Stimulated activated CD8-positive, alpha-beta memory T cell treated with anti-CD3 and anti-CD28 coated beads, Interleukin-7, amount 100 ng/mL, for 4 hours (primary cell): ENCODE results near the gene MAP4K2.
A peak's percentile ranks its signal among the peaks of the same experiment; 100 is the strongest.
"Not testable (repeated sequence)": the region's sequence is repeated elsewhere in the genome, so short reads cannot be mapped to it uniquely, and the experiment has no call there.

Source experiments
- DNase-seq, 2 donors: peaks; one replicate each; pipeline ENCODE4 v3.0.0-alpha.2; 2020; ENCODE audit warnings: low read depth in 2 of 2

Gene MAP4K2

DNA sequence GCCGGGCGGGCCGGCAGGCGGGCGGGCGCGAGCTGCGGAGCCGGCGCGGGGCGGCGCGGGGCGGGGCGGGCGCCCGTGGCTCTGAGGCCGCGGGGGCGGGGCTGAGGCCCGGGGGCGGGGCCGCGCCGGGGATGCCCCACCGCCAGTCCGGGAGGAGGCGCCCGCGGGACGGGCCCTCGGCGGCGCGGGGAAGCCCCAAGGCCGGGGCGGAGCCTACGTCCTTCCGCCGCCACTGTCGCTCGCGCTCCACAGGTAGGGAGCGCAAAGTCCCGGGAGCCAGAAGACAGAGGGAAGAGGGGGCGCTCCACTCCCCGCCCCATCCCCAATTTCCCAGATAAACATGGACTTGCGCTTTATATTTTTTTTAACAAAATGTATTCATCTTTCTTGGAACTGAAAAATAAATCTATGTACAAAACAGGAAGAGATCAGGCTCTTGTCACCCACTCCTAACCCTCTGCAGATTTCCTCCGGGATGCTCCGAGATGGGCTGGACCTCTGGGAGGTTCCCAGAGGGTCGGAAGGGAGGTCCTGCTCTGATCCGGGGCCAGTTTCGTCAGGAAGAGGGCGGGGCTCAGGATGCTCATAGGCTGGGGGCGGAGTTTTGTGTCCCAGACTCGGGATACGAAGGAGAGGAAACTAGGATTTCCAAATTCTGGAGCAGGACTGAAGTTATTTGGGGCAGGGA lies at the start of gene MAP4K2:
Gene MAP4K2 (minus strand): TSS at position 57 of the 688 bp plus-strand sequence. CDS start 65 bp downstream, outside the sequence.
- DNase-seq = peak; percentile 56 to 84

DNA sequence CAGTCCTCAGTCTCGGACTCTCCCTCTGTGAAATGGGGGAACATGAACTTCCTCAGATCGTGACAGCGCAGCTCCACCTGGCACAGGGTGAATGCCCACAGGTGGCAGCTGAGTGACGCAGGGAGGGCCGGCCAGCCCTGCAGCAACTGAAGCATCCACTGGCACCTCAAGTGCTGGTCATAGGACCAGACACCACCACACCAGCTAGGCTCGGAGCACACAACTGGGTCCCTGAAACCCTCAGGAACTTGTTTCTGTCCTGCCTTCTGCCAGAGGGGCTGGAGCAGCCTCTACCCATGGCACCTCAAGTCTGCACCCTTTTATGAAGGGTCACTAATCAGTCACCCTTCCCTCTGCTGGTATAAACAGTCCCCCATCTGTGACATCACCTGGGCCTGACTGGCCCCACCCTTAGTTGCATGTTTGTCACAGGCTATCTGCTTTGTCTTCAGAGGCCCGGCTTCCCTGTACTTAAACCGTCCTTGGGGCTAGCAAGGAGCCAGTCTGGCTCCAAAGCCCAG lies 48.9 kb upstream of the MAP4K2 start:
- DNase-seq = no peak

DNA sequence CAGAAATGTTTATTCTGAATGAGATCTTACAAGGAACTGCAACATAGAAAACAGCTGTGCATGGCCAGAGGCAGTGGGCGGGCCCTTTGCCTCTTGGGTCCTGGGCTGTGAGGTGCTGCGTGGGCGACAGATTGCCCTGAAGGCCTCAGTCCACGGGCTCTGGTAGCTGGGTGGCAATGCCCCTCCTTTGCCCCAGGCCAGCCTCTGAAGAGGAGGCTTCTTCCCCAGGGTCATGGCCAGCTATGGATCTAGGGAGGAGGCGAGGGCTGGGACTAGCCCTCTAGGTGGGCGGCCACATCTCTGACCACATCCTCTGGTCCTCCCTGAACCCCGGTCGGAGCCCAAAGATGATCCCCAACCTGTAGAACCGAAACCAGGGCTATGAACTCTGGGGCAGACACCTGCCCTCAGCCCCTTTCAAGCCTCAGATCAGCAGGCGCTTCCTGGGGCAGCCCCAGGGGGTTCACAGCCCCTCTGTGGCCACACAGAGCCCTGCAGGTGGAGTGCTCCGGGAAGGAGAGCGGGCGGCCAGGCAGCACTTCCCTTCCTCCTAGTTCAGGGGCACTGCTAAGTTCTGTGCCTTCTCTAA lies 48.1 kb upstream of the MAP4K2 start:
- DNase-seq = no peak

DNA sequence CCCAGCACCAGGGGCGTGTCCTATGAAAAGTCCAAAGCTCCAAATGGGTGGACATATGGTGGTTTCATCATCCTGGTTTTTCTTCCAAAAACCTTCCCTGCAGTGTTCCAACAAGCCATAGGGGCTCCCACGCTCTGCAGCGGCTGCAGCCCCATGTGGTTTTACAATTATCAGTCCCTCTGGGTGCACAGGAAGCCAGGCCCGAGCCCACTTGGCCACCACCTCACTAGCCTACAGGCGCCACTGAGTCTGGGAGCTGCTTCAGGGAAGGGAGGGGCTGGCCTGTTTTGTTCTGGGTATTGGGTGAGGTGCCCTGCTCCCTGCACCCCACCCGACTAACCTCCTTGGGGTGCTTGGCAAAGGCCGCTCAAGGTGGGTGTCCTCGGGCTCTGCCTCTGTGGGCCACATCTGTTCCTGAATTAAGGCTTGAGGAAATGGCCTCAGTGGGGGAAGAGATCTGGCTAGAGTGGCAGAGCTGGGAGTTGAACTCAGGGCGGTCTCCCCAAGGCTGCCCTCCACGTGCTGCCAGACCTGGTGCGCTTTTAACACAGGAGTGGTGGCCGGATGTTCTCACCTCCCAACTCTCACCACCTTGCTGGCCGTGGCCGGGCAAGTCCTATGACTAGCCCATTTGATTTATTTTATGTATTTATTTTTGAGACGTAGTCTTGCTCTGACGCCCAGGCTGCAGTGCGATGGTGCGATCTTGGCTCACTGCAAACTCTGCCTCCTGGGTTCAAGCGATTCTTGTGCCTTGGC lies 46.8 kb upstream of the MAP4K2 start:
- DNase-seq = no peak

DNA sequence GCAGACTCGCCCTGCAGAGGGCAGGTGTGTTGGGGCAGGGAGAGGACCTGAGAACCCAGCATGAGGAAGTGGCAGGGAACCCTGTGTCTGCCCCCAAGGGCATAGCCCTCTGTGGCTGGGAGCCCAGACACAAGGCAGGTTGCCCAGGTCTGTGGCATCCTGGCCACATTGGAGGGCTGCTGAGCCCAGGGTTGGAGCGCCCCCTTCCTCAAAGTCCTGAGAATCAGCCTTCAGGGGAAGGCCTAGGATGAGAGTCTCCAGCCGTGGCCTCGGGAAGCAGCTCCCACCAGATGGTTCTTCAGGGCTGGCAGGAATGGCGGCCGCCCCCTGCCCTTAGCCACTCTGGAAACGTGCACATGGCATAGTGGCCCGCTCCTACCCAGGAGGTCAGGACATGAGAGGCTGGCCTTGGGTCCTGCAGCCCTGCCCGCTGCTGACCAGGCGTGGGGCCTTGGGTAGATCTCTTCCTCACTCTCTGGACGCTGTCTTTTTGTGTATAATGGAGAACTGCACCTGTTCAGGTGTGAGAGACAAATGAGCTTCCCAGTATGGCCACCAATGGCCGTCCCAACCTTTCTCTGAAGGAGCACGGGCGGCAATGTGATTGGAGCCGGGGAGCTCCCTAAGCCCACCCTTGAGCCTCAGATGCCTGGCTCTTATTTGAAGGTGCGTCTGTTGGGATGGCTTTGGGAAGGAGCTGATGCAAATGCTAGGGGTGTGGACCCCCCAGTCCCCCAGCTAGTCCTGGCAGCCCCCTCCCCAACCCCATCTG lies 46.0 kb upstream of the MAP4K2 start:
- no peak for DNase-seq

DNA sequence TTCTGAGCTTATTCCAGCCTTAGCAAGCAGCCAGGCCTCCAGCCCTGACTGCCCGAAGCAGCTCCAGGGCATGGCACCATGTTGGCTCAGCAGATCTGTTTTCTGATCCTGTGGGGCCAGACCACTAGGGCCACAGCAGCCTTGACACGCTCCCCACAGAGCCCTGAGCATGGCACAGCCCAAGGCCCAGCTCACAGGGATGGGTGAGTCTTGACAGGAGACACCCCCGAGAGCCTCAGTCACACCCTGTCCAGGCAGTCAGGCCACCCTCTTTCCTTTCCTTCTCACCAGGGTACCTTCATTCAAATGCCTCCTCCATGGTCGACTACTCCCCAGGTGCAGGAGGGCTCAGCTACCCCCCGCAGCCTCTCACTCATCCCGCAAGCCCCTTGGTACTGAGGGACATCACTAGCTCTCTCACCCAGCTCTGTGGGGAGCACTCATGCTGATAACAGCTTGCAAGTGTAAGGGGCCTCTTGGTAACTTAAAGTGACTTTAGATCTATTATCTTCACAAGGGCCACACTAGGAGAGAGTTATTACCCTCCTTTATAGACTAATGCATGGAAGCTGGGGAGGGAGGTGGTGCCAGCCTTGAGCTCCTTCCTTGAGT lies 45.3 kb upstream of the MAP4K2 start:
- no peak for DNase-seq

DNA sequence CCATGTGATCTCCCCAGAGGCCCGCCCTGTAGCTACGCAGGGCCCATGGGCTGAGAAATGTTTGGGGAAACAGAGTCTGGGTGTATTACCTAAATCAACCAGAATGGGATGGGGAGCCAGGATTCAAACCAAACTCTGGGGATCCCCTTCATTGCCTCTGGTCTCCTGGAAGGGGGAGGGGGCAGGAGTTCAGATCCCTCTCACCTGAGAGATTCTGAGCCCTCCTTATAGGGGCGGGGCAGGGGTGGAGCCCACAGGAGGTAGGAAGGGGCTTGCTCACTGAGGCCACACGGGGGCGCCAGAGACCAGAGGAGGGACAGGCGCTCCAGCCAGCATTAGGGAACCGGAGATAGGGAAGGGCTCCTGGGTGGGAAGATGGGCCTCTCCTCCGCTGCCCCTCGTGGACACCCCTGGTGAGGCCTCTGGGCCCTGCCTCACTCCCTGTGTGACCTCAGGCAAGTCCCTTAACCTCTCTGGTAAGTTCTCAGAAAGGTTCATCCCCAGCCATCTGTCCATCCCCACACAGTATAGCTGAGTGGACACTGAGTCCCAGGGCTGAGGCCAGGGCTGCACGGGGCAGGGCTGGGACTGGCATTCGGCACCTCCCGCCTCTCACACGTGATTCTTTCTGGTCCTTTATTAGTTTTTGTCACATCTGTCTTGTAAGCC lies 44.1 kb upstream of the MAP4K2 start:
- peak; percentile 81 to 82 for DNase-seq

DNA sequence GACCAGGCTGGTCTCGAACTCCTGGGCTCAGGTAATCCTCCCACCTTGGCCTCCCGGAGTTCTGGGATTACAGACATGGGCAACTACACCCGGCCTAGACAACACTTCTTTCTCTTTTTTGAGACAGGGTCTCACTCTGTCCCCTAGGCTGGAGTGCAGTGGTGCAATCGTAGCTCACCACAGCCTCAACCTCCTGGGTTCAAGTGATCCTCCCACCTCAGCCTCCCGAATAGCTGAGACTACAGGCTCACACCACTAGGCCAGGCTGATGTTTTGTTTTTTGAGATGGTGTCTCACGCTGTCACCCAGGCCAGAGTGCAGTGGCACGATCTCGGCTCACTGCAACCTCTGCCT lies 42.7 kb upstream of the MAP4K2 start:
- DNase-seq = not testable (repeated sequence)

DNA sequence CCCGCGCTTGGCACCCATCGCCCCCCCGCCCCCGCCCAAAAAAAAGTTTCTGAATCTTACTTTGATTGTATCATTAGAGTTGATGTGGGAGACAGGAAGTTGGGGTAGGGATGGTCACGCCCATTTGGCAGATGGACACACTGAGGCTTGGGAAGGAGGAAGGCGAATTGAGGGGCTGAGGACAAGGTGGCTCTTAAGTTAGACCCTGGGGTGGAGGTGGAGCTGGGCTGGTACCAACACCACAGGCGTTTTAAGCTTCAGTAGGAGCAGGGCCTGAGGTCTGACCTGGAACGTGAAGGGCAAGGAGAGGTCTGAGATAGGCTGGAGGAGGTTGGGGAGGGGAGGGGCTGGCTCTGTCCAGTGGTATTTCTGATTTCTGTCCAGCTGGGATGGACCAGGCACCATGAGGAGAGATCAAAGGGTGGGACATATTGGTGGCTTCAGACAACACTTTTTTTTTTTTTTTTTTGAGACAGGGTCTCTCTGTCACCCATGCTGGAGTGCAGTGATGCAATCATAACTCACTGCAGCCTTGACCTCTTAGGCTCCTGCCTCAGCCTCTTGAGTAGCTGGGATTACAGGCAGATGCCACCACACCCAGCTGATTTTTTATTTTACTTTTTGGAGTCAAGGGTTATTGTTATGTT lies 42.2 kb upstream of the MAP4K2 start:
- DNase-seq = no peak

DNA sequence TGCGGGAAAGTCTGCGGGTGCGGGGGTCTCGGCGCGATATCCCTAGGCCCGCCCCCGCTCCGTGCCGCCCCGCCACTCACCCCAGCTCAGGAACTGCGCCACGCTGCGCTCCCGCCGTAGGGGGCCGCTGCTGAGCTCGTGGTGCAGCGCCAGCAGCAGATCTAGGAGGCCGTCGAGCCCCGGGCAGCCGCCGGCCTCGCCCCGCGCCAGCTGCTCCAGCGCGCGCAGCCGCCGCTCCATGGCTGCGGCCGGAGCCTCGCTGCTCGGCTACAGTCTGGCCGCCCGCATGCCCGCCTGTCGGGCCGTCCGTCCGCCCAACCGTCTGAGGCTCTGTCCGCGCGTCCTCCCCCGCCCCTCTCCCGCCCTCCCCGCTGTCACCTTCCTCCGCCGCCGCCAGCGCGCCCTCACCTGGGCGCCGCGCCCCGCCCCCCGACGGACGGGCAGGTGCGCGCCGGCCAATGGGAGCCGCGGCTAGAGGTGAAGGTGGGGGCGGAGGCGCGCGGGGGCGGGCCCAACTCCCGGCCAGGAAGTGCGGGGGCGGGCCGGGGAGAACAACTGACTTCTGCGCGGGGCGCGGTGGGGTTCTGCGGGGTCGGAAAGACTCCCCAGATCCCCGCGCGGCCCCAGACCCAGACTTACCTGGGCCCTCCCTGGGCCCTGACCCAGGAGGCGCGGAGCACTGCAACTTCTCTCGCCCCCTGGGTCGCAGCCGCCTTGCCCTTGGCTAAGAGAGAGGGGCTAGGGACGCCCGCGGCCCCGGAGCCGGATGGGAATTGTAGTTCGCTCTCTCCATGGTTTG lies 41.5 kb upstream of the MAP4K2 start, which contains the start of gene CDC42BPG:
Gene CDC42BPG (minus strand): TSS at position 324 of the 799 bp plus-strand sequence. CDS start 84 bp downstream, at position 240.
- peak in 1 of 2 donors; percentile 66 for DNase-seq

DNA sequence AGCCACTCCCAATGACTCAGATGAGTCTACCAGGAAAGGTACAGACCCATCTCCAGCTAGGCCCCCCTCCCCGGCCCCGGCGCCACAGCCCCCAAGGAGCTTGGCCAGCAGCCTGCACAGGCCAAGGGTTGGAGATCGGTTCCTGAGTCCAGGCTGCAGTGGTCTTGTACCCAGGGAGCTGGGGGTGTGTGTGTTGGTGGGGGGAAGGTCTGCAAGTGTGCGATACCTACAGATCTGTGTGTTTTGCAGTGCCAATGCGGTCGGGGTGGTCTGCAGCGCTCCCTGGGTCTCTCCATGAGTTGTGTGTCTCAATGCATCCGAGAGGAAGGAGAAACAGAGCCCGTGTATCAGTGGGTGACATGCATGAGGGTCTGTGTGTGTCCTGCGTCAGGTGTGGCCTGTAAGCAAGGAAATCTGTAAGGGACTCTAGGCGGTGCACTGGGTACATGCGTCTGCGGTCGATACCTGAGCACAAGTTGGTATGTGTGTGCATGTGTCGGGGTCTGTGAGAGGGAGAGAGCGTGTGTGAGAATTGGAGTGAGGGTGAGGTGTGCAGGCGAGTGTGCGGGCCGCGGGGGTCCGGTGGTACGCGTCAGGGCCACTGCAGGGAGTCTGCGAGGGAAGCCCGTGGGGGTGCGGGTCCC lies 40.8 kb upstream of the MAP4K2 start:
- DNase-seq = no peak

DNA sequence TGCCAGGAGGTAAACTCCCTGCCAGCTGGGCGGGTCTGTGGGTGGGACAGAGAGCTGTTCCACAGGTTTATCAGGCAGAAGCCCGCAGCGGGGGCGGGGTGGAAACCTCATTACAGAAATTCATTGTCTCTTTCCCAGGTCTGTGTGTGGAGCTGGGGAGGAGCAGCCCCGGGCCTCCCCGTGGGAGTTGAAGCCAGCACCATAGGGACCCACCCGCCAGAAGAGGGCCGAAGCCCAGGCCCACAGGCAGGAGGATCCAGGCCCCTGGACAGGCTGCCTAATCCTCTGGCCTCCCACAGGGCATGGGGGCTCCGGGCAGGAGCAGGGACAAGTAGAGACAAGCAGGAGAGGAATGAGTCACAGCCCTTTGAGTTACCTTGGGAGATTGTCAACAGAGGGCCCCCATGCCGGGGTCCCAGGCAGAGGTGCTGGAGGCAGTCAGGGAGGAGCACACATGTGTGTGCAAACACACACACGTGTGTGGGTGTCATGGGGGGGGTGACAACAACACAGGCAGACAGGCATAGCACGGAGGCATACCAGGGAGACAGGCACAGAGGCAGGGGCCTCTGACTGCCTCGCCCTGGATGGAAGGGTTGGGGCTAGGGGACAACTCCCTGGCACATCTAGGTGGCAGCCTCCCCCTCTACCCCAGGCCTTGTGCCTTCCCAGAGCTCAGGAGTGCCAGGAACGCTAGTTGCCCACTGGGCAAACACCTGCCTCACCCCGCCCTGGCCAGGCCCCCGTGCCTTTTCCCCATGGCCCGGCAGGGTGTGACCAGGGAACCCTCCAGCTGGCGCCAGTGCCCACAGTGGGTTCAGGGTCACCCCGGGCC lies 40.1 kb upstream of the MAP4K2 start:
- no peak for DNase-seq

DNA sequence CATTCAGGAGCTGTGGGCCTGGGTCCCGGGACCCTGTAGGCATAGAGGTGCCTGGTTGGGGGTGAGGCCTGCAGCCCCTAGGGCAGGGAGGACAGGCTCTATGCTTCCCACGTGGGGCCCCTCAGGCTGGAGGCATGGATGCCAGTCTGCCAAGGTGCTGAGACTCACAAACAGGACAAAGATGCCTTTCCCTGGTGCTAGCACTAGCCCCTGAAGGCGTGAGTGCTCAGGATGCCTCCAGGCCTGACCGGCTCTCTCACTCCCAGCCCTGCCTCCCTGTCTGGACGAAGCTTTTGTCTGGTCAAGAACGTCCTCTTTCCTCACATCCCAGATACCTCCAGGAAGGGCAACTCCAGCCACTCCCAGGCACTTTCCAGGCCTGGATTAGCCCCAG lies 39.3 kb upstream of the MAP4K2 start:
- no peak for DNase-seq

DNA sequence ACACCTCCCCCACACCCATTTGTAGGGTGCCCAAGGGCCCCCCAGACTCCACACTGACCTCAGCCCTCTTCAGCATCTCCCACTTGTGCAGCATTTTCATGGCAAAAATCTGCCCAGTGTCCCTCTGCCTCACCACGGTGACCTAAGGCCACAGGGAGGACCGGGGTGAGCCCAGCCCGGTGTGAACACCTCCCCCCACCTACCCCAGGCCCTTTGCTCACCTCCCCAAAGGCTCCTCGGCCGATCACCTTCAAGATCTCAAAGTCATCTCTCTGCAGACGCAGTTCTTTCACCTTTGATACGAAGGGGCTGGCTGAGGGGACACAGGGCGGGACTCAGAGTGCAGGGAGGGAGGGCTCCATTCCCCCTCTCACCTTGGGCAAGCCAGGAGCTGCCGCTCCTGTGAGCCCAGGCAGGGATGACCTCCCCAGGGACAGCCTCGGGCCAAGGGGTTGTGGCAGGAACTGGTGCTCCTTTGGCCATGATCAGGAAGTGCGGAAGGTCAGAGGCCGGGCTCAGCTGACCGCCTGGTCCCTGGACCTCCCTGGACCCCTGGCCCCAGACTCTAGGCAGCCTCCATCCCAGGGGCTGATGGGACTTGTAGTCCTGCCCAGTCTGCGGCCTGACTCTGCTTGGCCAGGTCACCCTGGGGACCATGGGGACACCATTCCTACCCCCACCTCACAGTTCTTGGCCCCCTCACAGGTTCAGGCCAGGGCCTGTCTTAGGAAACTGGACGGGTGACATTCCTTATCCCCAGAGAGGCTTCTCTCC lies 38.8 kb upstream of the MAP4K2 start:
- DNase-seq = no peak

DNA sequence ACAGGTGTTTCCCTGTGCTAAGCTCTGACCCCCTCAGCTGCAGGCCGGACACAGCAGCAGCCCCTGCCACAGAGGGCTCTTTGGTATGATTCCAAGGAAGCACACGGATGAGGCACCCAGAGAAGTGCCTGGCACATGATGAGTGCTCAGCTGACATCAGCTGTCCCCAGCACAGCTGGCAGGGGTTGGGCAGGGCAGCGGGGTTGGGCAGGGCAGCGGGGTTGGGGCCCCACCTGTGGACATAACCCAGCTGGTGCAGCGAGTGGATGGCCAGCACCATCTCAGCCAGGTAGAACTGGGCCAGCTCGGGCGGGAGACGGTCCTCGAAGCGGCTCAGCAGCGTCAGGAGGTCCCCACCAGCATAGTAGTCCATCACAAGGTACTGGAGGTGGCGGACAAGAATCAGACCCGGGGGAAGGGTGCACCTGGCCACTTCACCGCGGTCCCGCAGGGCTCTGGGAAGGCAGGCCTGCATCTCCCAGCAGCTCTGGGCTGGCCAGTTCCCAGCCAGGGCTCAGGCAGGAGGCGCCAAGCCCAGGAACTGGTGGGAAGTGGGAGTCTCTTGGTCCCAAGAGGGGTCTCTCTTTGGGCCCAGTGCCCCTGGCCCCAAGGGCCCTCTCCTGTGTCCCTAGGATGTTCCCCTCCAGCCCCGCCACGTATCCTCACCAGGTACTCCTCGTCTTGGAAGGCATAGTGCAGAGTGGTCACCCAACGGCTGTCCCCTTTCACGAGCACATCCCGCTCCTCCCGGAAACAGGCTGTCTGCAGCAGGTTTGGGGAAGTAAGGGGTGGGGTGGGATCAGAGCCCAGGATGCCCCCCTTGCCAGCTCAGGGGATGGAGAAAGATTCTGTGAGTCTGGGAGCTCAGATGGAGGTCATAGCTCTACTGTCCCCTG lies 37.1 kb upstream of the MAP4K2 start:
- DNase-seq = no peak

DNA sequence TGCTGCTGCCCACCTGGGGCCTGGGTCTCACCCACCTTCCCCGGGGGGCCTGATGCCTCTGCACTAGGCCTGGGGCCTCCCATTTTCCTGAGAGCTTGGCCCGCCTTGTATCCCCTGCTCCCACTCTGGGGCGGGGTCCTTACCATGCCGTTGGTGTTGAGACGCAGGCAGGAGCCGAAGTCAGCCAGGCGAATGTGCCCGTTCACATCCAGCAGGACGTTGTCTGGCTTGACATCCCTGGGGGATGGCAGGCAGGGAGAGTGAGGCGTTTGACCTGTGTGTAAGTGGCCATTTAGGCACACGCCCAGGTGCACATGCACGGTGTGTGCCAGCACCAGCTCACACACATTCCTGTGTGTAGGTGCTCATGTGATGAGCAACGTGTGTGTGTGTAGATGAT lies 36.3 kb upstream of the MAP4K2 start:
- DNase-seq = no peak
